Thyroid gland (tissue), 4 donors: ENCODE results near the gene TRAM2. TPM values are rescaled to one million over a fixed set of nuclear protein-coding genes. Genes with fewer than 3 reads are reported as not detected.

Experiments used
- DNase-seq, 2 donors: peaks; one replicate each; pipeline ENCODE4 v3.0.0-alpha.2; 2019
- H3K27ac ChIP-seq, 3 donors: fragments of 200-600 bp; sonication (generic); 1 replicate in 2 of 3; 2 replicates in 1 of 3; pipeline ENCODE4 v1.5.1; 2016 to 2019; ENCODE audit warnings: mild to moderate bottlenecking in 1 of 3, moderate library complexity in 1 of 3
- H3K27me3 ChIP-seq: fragments of 200-600 bp; sonication (generic); one replicate; pipeline ENCODE4 v1.5.1; 2019
- H3K36me3 ChIP-seq, 2 donors: fragments of 200-600 bp; sonication (generic); one replicate each; pipeline ENCODE4 v1.5.1; 2016 to 2019
- H3K4me1 ChIP-seq, 2 donors: fragments of 200-600 bp; sonication (generic); one replicate each; pipeline ENCODE4 v1.5.1; 2017 to 2019
- H3K4me3 ChIP-seq, 3 donors: fragments of 200-600 bp; sonication (generic); replicated peaks in 1 of 3; 1 replicate in 2 of 3; 2 replicates in 1 of 3; pipeline ENCODE4 v1.5.1; 2016; ENCODE audit warnings: mild to moderate bottlenecking in 1 of 3
- H3K9me3 ChIP-seq: fragments of 200-600 bp; sonication (generic); one replicate; pipeline ENCODE4 v1.5.1; 2017
- POLR2A ChIP-seq, 2 donors: fragments of 450-650 bp; IDR thresholded peaks; one replicate each; pipeline ENCODE4 v1.6.1; 2017; ENCODE audit warnings: antibody characterized with exemption in 2 of 2, mild to moderate bottlenecking in 2 of 2, moderate library complexity in 1 of 2
- WGBS, 2 donors: methylation state at CpG; one replicate each; pipeline ENCODE4 v1.1.5; 2017; 5-methylcytosine and 5-hydroxymethylcytosine counted together
- intact Hi-C: fragments of 100-400 bp; cut with DNase I; formaldehyde crosslinking; loops from one replicate; pipeline ENCODE4 v1.15.1; 2023
- total RNA-seq, 4 donors: library from RNA; depleted of rRNA; stranded (reverse); fragments of >200 nt; gene quantifications; one replicate each; pipeline ENCODE4 v1.2.3, GENCODE V29; 2016
- TF ChIP-seq, protein P1 (sequence below), 6 experiments: fragments of 200-600 bp in 3 of 6; fragments of 450-650 bp in 3 of 6; sonication (generic) in 3 of 6; IDR thresholded peaks; one replicate each; pipeline ENCODE4 v1.5.1; 2016 to 2019; ENCODE audit warnings: antibody characterized with exemption in 6 of 6, mild to moderate bottlenecking in 2 of 6, inconsistent platforms in 1 of 6, moderate library complexity in 1 of 6

TRAM2 gene, protein sequence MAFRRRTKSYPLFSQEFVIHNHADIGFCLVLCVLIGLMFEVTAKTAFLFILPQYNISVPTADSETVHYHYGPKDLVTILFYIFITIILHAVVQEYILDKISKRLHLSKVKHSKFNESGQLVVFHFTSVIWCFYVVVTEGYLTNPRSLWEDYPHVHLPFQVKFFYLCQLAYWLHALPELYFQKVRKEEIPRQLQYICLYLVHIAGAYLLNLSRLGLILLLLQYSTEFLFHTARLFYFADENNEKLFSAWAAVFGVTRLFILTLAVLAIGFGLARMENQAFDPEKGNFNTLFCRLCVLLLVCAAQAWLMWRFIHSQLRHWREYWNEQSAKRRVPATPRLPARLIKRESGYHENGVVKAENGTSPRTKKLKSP
- total RNA-seq = 10 to 100 TPM; 16.5 to 21.8 (median 19.7) TPM

GRCh38 chr6:52577022-52577777 lies at the start of gene TRAM2:
Gene TRAM2 (minus strand): TSS chr6:52577060. CDS start chr6:52576915, 145 bp downstream.
- H3K4me3 ChIP-seq = peak within 1 kb of the TSS; percentile 69 to 85 (median 70)
- H3K4me1 ChIP-seq = peaks cover 36 to 41% of the 10 kb centered on the region in 2 donors
- peak within 1 kb of the TSS; percentile 96 to 99 (median 97) for H3K27ac ChIP-seq
- no peaks in the 10 kb centered on the region for H3K9me3 ChIP-seq
- H3K36me3 ChIP-seq = no peaks in the 10 kb centered on the region
- intact Hi-C loops = loop anchor here (5.0 kb wide), 1 partner anchor 155 kb away; the partner anchor contains the start of gene EFHC1
- peak; percentile 84 for DNase-seq
- TF ChIP-seq POLR2A (IDR thresholded peaks at IDR 0.05) = peak; percentile 27 to 75
- TF ChIP-seq, protein P1, sequence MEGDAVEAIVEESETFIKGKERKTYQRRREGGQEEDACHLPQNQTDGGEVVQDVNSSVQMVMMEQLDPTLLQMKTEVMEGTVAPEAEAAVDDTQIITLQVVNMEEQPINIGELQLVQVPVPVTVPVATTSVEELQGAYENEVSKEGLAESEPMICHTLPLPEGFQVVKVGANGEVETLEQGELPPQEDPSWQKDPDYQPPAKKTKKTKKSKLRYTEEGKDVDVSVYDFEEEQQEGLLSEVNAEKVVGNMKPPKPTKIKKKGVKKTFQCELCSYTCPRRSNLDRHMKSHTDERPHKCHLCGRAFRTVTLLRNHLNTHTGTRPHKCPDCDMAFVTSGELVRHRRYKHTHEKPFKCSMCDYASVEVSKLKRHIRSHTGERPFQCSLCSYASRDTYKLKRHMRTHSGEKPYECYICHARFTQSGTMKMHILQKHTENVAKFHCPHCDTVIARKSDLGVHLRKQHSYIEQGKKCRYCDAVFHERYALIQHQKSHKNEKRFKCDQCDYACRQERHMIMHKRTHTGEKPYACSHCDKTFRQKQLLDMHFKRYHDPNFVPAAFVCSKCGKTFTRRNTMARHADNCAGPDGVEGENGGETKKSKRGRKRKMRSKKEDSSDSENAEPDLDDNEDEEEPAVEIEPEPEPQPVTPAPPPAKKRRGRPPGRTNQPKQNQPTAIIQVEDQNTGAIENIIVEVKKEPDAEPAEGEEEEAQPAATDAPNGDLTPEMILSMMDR (IDR thresholded peaks at IDR 0.05) = peak in 2 of 6 experiments; percentile 4 to 10
- 0 to 1% methylated on average over 9 to 11 of the region's 84 CpGs for WGBS, 2 donors
- no peaks in the 10 kb centered on the region for H3K27me3 ChIP-seq

GRCh38 chr6:52622810-52623209 lies 46.0 kb upstream of the TRAM2 start:
- intact Hi-C loops = no loop called here
- Histone ChIP-seq H3K4me3 (no peak overlapping the region), H3K27me3 (no peaks in the 10 kb centered on the region), H3K27ac (no peak overlapping the region), H3K9me3 (no peaks in the 10 kb centered on the region), H3K36me3 (no peaks in the 10 kb centered on the region), H3K4me1 (no peaks in the 10 kb centered on the region)
- 87 to 92% methylated on average over 2 of the region's 2 CpGs for WGBS, 2 donors
- DNase-seq = no peak
- TF ChIP-seq, protein P1 (IDR thresholded peaks at IDR 0.05) = no peak
- TF ChIP-seq POLR2A (IDR thresholded peaks at IDR 0.05) = no peak

DNA sequence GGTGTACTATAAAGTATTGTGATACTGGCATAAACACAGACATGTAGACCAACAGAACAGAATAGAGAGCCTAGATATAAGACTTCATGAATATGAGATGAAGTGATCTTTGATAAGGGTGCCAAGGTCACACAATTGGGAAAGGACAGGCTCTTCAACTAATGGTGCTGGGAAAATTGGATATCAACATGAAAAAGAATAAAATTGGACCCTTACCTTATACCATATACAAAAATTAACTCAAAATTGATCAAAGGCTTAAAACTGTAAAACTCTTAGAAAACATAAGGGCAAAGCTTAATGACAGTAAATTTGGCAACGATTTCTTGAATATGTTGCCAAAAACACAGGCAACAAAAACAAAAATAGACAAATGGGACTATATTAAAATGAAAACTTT lies 44.8 kb upstream of the TRAM2 start:
- intact Hi-C loops = no loop called here
- Histone ChIP-seq H3K9me3 (no peaks in the 10 kb centered on the region), H3K4me1 (peaks cover 10% of the 10 kb centered on the region in 2 donors), H3K4me3 (no peak overlapping the region), H3K27me3 (no peaks in the 10 kb centered on the region), H3K36me3 (no peaks in the 10 kb centered on the region), H3K27ac (no peak overlapping the region)
- no peak for DNase-seq
- 74 to 85% methylated on average over 1 of the region's 1 CpG for WGBS, 2 donors
- no peak for TF ChIP-seq POLR2A (IDR thresholded peaks at IDR 0.05)
- TF ChIP-seq, protein P1 (IDR thresholded peaks at IDR 0.05) = no peak

DNA sequence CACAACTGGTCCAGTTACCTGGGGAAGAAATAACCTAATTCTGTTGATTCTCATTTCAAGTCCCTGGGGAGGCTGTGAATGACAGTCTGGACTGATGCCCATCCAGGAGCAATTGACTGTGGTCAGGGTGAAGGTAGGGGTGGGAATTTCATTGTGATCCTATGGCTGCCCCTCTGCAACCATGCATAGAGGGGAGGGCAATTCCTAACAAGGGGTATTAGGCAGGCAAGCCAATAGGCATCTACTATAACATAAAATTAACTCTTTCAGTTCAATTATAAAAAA lies 44.0 kb upstream of the TRAM2 start:
- Histone ChIP-seq H3K9me3 (no peaks in the 10 kb centered on the region), H3K27ac (no peak overlapping the region), H3K4me3 (no peak overlapping the region), H3K4me1 (peaks cover 13 to 18% of the 10 kb centered on the region in 2 donors), H3K27me3 (no peaks in the 10 kb centered on the region), H3K36me3 (no peaks in the 10 kb centered on the region)
- TF ChIP-seq, protein P1 (IDR thresholded peaks at IDR 0.05) = no peak
- TF ChIP-seq POLR2A (IDR thresholded peaks at IDR 0.05) = no peak
- intact Hi-C loops = no loop called here
- DNase-seq = peak in 1 of 2 donors; percentile 43
